ENCODE measurements around the gene AJAP1.

DNA sequence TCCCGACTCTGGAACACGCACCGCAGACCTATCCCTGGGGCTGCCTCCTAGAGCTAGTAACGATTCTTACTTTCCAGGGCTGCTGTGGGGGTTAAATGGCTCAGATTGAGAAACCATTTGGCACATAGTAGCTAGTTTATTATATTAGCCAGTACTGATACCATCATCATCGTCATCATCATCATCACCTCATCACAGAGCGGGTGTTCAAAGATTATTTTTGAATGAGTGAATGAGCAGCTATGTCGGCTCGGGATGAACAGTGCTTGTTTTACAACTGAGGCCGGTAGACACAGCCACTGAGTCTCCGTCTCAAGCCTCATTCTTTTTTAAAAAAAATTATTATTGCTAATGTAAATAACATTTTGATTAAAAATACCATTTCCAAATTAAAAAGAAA lies 13.5 kb upstream of the AJAP1 start:
- TF ChIP-seq, protein P1, sequence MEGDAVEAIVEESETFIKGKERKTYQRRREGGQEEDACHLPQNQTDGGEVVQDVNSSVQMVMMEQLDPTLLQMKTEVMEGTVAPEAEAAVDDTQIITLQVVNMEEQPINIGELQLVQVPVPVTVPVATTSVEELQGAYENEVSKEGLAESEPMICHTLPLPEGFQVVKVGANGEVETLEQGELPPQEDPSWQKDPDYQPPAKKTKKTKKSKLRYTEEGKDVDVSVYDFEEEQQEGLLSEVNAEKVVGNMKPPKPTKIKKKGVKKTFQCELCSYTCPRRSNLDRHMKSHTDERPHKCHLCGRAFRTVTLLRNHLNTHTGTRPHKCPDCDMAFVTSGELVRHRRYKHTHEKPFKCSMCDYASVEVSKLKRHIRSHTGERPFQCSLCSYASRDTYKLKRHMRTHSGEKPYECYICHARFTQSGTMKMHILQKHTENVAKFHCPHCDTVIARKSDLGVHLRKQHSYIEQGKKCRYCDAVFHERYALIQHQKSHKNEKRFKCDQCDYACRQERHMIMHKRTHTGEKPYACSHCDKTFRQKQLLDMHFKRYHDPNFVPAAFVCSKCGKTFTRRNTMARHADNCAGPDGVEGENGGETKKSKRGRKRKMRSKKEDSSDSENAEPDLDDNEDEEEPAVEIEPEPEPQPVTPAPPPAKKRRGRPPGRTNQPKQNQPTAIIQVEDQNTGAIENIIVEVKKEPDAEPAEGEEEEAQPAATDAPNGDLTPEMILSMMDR (conservative IDR thresholded peaks at IDR 0.05; ENCODE audit: low read length) = no peak
- no peak for TF ChIP-seq EZH2phosphoT487 (IDR thresholded peaks at IDR 0.05; ENCODE audit: borderline replicate concordance, low read depth, low read length)
